Measurements from ENCODE around the gene NELL2. TPM values are rescaled to one million over a fixed set of nuclear protein-coding genes. Genes with fewer than 3 reads are reported as not detected.

The NELL2 gene
- total RNA-seq, 1 experiment from 2014 or later, result 32.7 TPM

- Histone ChIP-seq H4K20me1 (ENCODE audit: control insufficient read depth, insufficient read depth, insufficient read length) (no peaks in the 10 kb centered on the region), H3K79me2 (ENCODE audit: insufficient read depth, low read length) (no peaks in the 10 kb centered on the region), H3K9ac (ENCODE audit: extremely low read depth, insufficient read length, low read length) (no peak overlapping the region), H3K23me2 (ENCODE audit: insufficient read length, low read depth, low read length, poor library complexity, severe bottlenecking) (no peaks in the 10 kb centered on the region), H2BK5ac (ENCODE audit: insufficient read length, low read length) (no peak overlapping the region), H2AK5ac (ENCODE audit: insufficient read length, low read length) (no peak overlapping the region), H3K4ac (ENCODE audit: low read depth, low read length) (no peak overlapping the region), H3T11ph (ENCODE audit: low read length) (no peak overlapping the region), H3K27me3 (ENCODE audit: insufficient read depth, low read length) (no peaks in the 10 kb centered on the region), H2BK12ac (ENCODE audit: insufficient read length, low read depth, low read length) (no peak overlapping the region), H3K14ac (ENCODE audit: insufficient read depth, low read length) (no peak overlapping the region), H3K27ac (ENCODE audit: insufficient read length, low read depth, low read length) (no peak overlapping the region), H3K23ac (ENCODE audit: insufficient read length, low read depth, low read length) (no peak overlapping the region), H3K4me1 (ENCODE audit: insufficient read depth, low read length) (no peaks in the 10 kb centered on the region), H4K8ac (replicated peaks; ENCODE audit: insufficient read length, low read depth, low read length) (no peak overlapping the region), H4K5ac (ENCODE audit: insufficient read length, low read depth, low read length) (no peak overlapping the region), H2BK15ac (ENCODE audit: low read depth, low read length) (no peak overlapping the region), H4K91ac (ENCODE audit: insufficient read length, low read depth, low read length) (no peak overlapping the region), H3K4me2 (ENCODE audit: insufficient read depth, insufficient read length, low read length) (no peak overlapping the region), H3K79me1 (ENCODE audit: insufficient read depth, low read depth, low read length, poor library complexity, severe bottlenecking) (no peaks in the 10 kb centered on the region), H3K18ac (ENCODE audit: insufficient read length, low read depth, low read length) (no peak overlapping the region), H2BK120ac (ENCODE audit: low read depth, low read length, poor library complexity, severe bottlenecking) (no peak overlapping the region), H2BK20ac (ENCODE audit: low read depth, low read length, poor library complexity, severe bottlenecking) (no peak overlapping the region), H3K9me3 (ENCODE audit: control insufficient read depth, low read depth, low read length) (no peaks in the 10 kb centered on the region), H3K56ac (ENCODE audit: insufficient read length, low read depth, low read length) (no peak overlapping the region), H2AFZ (ENCODE audit: low read length) (no peak overlapping the region)
- no CpG with 5 or more reads among the region's 2 CpGs for WGBS (ENCODE audit: extremely low coverage, insufficient read length, low lambda C conversion rate)
- Mint-ChIP-seq H3K9me3 (no peaks in the 10 kb centered on the region), H3K4me3 (no peak overlapping the region), H3K27ac (no peak overlapping the region; a peak in 1 of 7 replicates), H3K36me3 (ENCODE audit: insufficient read depth in 1 of 3, low read depth in 3 of 3) (no peaks in the 10 kb centered on the region; a peak in 1 of 7 replicates), H3K27me3 (ENCODE audit: low read depth) (no peaks in the 10 kb centered on the region), H3K4me1 (peaks cover 4 to 5% of the 10 kb centered on the region in 2 experiments)
- DNase-seq, result no peak
- no peak for TF ChIP-seq CTCF (conservative IDR thresholded peaks at IDR 0.05)
These were observed 366.6 kb downstream of the NELL2 start for GRCh38 chr12:44509471-44509870.

All from H9 (cell line).